Activated CD8-positive, alpha-beta memory T cell treated with anti-CD3 and anti-CD28 coated beads for 4 hours (primary cell): Measurements from ENCODE around the gene LDAH.
"Not testable (repeated sequence)": the region's sequence is repeated elsewhere in the genome, so short reads cannot be mapped to it uniquely, and the experiment has no call there.

Experiments
- DNase-seq, 2 donors: peaks; one replicate each; pipeline ENCODE4 v3.0.0-alpha.2; 2020; ENCODE audit warnings: low read depth in 2 of 2

LDAH gene

DNA sequence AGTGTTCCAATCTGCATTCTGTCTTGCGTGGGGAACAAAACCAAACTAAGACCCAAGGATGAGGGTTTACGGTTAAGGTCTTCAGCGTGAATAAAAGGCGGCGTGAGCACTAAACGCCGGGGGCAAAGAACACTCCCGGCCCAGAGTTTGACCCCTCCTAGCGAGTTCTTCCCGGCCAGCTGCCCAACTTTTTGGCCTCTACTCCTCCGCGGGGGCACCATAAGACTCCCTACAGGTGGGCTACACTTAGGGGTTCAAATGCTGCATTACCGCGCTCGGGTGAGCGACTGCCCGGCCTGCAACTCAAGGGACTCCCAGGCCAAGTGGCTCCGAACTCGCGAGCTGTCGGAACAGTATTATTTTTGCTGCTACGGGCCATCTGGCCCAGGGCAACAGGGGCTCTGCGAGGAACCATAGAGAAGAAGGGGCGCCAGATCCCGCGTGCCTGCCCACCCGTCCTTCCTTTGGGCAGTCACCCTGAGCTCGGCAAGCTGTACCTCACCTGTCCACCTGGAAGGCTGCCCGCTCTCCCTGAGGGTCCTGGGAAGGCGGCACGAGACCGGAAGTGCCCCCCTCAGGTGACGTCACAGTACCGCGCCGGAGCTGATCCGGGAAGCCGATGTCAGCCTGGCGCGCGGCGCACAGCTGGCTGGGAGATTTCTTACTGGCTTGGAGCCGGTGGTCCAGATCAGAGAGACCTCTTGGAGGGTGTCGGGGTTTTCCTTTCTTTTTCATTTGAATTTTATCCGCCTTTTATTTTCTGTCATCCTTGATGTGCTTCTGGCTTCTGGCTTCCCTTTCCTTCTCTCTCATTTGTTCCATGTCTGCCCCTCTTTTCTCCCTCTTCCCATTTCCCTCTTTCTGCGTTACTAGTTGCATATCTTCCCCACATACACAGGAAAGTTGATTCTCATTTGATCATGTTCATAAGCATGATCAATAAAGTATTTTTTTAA, at the start of gene LDAH:
Gene LDAH, minus strand, starts transcription at position 567 of the 956 bp plus-strand sequence. CDS start 21,638 bp downstream, outside the sequence.
- DNase-seq: peak; percentile 72 to 74

DNA sequence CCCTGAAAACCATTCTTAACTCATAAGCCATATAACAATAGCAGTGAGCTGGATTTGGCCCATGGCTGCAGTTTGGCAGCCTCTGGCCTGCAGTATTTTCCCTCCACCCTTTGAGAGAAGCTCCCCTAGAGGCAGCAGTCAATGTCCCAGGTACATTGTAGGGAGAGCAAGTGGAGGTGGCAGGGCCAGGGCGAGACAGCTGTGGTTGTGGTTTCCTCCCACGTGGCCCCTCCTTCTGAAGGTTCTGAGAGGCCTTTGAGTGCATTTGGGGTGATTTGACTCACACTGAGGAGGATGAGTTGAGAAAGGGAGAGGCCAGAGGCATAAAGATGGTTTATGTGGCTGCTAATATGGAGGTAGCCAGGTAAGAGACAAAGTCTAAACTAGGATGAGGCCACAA, 45.5 kb upstream of the LDAH start:
- peak in 1 of 2 donors; percentile 21 for DNase-seq

DNA sequence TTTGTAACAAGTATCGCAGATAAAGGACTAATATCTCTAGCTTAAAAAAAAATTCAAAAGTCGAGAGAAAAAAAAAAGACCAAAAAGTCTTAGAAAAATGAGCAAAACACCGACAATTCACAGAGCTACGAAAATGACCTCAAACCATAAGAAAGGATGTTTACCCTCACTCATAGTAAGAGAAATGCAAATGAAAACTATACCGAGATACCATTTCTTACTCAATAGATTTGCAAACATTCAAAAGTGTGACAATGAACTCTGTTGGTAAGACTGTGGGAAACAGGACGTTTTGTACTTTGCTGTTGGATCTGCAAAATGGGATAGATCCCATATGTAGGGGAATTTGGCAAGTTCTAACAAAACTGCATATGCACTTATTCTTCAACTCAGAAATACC, 39.9 kb upstream of the LDAH start:
- DNase-seq: no peak

DNA sequence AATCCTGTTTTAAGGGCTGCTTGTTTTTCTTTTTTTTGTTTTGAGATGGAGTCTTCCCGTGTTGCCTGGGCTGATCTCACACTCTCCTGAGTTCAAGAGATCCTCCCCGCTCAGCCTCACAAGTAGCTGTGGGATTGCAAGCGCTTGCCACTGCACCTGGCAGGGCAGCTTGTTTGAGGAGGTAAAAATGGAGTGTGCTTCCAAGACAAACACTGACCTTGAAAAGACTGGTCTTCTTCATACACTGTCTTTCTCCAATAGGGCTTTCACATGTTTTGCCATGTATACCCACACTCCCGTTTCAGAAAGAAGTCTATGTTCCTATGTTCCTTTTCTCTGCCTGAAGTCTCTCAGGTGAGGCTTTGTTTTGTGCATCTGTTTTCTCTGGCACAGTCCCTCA, 32.6 kb upstream of the LDAH start:
- no peak for DNase-seq

DNA sequence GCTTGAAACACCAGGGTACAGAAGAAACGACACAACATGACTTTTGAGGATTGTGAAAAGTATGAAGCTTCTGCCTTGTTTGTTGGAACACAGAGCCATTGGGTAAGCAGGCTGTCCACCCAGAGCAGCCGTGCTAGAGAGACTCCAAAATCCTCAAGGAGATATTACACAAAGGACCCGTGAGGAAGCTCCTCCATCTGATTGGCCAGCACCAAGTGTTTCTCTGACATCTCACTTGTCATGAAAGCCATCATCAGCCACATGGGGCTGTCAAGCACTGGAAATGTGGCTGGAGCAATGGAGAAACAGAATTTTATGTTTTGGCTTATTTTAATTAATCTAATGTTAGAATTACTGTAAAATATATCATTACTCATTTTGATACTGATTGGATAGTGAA, 29.8 kb upstream of the LDAH start:
- no peak for DNase-seq

DNA sequence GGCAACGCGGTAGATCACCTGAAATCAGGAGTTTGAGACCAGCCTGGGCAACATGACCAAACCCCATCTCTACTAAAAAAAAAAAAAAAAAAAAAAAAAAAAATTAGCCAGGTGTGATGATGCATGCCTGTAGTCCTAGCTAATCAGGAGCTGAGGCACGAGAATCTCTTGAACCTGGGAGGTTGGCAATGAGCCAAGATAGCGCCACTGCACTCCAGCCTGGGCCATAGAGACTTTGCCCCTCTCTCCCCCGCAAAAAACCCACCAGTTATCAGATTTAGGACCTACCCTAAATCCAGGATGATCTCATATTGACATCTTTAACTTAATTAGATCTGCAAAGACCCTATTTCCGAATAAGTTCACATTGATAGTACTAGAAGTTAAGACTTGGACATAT, 29.2 kb upstream of the LDAH start:
- DNase-seq: no peak

DNA sequence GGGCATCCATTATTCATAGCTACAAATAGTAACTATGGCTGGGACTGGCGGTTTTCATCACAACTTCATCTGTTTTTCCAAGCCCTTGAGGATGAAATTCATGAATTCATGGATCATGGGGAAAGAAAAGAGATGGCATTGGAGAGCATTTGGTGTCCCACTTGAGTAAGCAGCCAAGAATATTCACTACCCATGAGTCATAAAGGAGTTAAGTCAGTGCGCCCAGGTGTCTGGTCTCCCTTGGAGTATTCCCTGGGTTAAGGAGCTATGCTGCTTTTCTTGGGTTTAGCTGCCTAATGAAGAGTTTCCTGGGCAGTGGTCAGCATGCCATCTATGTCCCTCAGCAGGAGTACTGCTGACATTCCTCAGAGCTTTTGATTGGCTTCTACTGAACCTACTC, 21.3 kb upstream of the LDAH start:
- no peak for DNase-seq

DNA sequence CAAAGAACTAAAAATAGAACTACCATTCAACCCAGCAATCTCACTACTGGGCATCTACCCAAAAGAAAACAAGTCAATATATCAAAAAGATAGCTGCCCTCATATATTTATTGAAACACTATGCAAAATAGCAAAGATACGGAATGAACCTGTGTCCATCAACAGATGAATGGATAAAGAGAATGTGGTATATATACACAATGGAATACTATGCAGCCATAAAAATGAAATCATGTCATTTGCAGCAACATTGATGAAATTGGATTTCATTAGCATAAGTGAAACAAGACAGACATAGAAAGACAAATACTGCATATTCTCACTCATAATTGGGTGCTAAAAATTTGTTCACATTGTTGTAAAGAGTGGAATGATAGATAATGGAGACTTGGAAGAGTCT, 16.2 kb upstream of the LDAH start:
- DNase-seq: no peak

DNA sequence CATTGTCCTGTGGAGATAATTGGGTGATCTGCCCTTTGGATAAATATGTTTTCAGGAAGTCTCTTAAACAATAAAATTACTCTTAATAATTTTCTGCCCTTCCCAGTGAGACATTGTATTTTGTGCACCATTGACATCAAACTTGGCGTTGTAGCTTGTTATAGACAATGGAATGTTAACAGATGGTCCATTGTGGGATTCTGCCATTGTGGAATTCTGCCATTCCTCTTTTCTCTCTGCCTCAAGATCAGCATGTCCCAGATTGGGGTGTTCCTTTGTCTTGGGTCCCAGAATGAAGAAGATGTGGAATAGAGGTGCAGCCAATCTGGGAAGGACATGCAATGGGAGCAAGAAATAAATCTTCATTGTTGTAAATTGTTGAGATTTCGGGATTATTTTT, 15.1 kb upstream of the LDAH start:
- DNase-seq: no peak

DNA sequence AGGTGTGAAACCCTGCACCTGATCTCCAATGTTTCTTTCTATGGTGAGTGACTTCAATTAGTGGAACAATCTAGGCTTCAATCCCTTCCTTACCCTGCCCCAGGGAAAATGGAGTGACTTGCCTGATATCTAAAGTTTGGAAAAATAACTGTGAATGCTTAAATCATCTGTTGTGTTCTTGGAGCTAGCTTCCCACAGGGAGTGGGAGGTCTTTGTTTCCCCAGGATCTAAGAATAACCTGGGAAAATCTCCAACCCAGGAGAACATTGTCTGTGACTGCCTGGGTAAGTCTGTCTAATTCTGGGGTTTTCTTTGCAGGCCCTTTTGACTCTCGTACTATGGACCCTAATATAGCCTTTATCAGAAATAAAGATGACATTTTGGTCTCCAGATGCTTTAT, 13.6 kb upstream of the LDAH start:
- no peak for DNase-seq

DNA sequence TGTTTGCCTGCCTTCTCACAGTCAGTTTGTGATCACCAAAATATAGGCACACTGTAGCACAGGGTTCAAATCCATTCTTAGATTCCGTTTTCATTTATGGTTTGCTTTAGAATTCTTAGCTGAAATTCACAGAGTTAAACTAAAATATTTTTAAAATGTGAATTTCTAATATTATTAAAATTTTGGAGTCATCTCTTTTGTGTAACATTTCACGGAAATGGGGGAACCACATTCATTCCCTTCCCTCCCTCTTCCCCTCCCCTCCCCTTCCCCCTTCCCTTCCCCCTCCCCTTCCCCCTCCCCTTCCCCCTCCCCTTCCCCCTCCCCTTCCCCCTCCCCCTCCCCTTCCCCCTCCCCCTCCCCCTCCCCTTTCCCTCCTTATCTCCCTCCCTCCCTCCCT, 11.4 kb upstream of the LDAH start:
- no peak for DNase-seq

DNA sequence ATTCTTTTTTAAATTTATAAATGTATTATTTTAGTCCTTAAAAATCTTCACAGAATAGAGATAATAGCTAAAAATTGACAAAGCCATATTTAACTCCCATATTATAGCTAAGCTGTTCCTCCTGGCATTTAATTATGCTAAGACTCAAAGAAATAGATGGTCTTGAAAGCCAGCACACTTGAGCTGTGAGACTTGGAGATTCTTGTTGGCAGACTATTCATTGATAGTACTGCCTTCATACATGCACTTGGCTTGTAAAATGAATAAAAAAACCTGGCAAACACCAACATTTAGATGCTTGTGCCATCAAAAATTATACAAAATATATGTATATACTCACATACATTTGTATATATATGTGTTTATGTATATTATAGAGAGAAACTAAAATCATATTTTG, 9.7 kb upstream of the LDAH start:
- no peak for DNase-seq

DNA sequence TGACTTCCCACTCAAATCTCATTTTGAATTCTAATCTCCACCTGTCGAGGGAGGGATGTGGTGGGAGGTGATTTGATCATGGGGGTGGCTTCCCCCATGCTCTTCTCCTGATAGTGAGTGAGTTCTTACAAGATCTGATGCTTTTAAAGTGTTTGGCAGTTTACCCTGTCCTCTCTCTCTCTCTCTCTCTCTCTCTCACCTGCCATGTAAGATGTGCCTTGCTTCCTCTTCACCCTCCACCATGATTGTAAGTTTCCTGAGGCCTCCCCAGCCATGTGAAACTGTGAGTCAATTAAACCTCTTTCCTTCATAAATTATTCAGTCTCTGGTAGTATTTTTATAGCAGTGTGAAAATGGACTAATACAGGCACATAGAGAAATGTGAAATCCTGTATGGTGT, 7.0 kb upstream of the LDAH start:
- no peak for DNase-seq

DNA sequence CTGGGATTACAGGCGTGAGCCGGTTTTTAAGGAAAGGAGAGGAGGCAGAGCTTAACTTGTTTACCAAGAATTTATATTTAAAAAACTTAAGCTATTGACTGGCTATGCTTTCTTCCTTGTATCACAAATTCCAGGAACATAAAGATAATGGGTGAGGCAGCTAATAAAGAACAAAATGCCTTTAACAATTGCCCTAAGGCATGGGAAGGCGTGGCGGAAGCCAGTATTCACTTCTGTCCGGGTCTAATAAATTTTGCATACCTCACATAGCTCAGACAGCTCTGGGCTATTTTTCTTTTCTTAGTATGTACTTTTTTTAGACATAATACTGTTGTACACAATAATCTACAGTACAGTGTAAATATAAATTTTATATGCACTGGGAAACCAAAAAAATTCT, 1.0 kb upstream of the LDAH start:
- DNase-seq: no peak

DNA sequence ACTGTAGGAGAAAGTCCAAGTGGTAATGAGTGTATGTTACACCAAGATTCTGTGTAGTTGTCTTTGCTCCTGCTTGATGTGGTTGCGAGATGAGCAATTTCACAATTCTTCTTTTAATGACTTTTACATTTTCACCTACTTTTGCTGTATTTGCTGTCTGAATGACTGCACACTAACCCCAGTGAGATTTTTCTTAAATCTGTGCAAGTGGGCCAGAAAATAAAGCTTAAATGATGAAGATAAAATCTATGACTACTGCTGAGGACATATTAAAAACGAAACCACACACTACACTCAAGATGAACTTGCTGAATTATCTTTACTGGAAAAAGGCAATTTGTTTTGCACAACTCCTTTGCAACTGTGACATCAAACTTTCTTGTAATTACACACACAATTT, 4.1 kb downstream of the LDAH start:
- no peak for DNase-seq

DNA sequence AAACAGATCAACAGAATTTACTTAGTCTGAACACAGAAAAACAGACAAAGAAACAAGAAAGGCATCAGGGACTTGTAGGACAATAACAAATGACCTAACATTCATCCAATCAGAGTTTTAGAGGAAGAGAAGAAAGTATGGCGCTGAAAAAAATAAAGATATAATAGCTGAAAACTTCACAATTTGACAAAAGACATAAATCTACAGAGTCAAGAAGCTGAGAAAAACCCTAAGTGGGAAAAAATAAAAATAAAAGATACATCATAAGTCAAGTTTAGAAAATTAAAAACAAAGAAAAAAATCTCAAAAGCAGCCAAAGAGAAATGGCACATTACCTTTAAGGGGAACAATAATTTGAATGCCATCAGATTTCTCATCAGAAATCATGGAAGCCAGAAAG, 7.7 kb downstream of the LDAH start:
- no peak for DNase-seq

DNA sequence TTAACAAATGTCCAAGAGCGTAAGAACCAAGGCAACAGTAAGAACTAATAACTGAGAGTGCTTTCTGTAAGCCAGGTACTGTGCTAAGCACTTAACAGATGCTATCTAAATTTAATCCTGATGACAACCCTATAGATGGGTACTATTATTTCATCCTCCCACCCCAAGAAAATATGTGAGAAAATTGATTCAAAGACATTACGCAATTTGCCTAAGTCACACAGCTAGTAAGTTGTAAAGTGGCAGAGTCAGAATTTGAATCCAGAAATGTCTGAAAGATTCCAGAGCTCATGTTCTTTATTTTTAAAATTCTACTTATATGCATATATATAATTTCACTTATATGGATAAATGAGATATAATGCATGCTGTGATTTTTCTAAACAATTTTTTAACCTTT, 10.1 kb downstream of the LDAH start:
- DNase-seq: no peak

DNA sequence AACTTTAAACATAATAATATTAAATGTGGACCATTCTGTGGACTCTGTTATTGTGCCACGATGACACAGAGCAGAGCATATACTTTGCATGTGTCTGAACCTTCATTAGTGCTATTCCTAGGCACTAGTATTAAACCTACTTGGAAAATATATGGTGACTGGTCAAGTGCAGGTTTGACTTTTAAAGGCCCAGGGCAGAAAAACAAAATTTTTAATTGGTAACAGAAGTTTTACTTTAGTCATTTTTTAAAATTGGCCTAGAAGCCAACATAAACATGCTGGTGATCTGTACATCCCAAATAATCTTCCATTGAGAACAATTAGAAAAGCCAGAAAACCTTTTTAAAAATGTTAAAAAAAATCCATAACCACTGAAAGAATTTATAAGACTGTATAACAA, 16.6 kb downstream of the LDAH start:
- DNase-seq: no peak

DNA sequence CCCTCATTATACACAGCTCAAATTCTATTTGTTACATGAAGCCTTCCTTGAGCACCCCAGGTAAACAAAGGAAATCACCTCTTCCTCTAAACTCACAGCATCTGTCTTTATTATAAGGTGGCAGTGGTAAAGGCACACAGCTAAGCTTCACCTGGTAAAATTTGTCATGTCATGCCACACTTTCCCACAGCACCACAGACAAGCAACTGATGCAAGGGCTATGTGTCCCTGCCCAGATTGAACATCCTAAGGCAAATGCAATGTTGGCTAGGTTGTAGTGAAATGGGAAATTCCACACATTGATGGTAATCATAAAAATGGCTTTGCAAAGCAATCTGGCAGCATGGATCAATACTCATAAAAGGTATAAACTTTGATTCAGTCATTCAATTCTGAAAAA, 18.9 kb downstream of the LDAH start:
- DNase-seq: no peak

DNA sequence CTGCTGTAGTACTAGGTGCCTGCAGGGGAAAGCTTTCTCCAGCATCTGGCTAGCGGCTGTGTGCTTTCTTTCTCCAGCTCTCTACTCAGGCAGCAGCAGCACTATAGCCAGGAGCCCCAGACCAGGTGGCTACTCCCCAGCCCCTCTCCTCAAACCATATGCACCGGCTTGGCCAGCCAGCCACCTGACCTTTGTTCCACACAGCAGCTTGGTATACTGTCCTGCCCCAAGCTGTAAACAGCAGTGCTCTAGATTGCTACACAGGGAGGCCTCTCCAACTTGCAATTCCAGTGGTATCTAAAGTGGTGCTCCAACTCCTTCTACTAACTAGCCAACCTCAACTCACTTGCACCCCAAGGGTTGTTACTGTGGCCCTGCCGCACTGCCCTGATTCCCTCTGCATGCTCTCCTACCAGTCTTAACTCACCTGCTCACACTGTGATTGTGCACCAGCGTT, 19.6 kb downstream of the LDAH start:
- no peak for DNase-seq

DNA sequence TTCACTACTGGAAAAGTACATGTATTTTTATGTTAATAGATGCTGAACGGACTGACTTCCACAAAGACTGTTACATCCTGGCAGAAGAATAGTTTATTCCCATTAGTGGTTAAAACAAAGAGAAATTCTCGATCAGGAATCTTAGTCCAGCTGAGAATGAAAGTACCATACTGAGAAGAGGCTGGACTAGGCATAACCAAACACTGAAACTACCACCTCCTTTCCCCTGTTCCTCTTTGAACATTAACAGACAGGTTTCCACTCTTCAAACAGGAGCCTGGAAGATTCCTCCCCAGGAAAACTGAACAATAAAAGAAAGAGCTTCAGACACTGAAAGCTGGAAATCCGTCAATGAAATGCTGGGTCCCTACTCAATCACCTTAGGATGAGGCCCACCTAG, 25.8 kb downstream of the LDAH start:
- DNase-seq: no peak

DNA sequence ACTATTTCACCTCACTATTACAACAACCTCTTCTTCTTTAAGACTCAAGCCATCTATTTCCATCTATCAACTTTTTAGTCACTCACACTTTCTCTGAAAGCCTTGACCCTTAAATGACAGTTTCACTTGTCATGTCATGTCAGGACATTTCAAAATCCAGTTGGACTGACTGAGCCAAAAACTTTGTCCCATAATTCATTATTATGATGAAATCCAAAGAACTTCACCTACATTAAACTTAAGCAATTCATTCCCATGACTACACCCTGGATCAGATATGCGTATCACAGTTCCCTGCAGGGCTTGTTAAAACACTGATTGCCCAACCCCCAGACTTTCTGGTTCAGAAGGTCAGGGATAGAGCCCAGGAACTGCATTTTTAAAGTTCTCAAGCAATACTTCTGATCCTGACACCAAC, 26.5 kb downstream of the LDAH start:
- DNase-seq: no peak

DNA sequence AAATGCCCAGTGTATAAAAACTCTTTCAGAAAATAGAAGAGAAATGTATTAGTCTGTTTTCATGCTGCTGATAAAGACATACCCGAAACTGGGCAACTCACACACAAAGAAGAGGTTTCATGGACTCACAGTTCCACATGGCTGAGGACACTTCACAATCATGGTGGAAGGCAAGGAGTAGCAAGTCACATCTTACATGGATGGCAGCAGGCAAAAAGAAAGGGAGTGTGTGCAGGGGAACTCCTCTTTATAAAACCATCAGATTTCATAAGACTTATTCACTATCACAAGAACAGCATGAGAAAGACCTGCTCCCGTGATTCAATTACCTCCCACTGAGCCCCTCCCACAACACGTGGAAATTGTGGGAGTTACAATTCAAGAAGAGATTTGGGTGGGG, 29.0 kb downstream of the LDAH start:
- DNase-seq: not testable (repeated sequence)
